Measurements from ENCODE around the gene CASR.

Gene CASR

DNA sequence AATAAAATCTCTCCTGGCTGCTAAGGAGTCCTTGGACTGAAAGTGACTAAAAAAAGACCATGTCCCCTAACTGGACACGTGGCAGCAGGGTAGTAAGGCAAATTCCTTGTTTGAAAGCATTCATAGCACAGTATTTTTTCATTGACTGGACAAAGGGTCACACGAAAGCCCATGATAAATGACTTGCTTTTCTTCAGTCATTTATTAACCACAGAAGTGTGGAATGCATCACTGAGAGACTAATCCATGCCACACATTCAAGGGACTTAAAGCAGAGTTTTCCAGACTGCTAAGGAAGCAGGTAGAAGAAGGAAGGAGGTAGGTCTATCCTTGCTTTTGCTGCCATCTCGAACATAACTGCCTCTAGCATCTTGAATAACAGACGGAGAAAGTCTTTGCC is 31.2 kb downstream of the CASR start:
- peak; percentile 16 for DNase-seq

DNA sequence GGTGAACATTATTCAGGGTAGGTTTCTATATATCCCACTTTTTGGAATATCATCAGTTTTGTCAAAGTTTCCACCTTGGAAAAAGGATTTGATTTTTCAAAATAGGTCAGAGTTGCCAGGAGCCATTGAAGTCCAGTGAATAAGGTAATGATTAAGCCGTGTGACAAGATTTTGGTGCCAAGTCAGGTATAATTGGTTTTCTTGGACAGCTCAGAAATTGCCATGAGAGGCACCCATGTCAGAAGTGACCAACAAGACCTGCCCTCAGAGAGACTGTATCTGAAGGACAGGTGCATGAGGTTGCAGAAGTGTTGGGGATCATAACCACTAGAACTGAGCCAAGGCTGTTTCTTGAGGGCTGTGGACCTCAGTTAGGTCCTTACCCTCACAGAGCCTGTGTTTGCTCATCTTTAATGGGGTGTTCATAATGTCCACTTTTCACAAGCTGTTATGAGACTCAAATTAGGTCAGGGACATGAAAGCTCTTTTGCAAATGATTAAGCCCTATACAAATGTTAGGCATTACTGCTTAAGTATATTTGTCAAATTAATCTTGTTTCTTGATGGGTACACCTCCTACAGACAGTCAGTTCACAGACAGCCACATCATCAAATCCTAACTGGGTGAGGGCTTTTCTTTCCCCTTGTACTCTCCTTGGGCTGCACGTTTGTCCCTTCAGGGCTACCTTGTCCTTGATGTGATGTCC is 32.3 kb downstream of the CASR start:
- DNase-seq: no peak

DNA sequence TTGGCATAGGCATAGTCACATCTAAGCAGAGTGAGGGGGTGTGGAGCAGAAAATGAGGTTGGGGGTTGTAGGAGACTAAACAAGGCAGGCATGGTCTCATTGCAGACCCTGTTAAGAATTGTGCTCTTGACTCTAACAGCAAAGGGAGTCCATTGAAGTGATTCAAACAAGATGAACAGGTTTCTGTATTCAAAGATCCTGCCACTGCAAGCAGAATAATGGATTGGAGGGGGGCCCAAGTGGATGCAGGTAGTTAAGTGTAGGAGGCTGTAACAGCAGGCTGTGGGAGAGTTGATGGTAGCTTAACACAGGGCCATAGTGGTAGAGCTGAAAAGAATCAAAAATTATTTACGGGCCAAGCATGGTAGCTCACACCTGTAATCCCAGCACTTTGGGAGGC is 34.4 kb downstream of the CASR start:
- no peak for DNase-seq

DNA sequence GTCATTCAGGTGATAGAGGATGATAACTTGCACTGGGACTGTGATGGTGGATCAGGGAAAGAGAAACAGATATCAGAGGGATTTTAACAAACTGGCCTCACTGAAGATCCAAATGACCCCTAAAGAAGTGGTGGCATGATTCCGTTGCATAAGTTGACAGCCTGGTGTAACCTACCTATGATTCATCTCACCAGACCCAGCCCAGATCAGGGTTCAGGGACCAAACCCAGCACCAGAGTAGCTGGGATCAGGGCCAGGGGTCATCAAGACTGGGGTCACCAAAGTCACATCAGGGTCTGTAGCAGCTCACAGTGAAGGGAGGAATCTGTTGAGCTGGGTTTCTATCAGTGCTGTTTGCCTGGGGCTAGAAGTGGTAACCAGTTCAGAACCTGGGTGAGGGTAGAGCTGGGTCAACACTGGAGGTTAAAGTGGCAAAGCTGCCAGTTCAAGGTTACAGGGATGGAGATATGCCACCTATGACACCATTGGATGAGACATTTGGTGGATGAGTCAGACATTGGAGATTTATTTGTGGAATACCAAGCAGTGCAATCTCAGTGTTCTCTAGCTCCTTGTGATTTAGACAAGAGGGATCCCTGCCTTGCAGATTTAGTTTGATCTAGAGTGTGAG is 35.9 kb downstream of the CASR start:
- no peak for DNase-seq

DNA sequence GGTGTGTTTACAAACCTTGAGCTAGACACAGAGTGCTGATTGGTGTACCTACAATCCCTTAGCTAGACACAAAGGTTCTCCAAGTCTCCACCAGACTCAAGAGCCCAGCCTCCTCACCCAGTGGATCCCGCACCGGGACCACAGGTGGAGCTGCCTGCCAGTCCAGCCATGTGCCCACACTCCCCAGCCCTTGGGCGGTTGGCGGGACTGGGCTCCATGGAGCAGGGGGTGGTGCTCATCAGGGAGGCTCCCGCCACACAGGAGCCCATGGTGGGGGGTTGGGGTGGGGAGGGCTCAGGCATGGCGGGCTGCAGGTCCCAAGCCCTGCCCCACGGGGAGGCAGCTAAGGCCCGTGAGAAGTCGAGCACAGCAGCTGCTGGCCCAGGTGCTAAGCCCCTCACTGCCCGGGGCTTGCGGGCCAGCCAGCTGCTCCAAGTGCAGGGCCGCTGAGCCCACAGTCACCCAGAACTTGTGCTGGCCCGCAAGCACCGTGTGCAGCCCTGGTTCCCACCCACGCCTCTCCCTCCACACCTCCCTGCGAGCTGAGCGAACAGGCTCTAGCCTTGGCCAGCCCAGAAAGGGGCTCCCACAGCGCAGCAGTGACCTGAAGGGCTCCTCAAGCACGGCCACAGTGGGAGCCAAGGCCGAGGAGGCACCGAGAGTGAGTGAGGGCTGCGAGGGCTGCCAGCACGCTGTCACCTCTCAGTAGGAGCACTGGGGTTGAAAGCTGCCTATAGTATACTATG is 43.7 kb downstream of the CASR start:
- no peak for DNase-seq

DNA sequence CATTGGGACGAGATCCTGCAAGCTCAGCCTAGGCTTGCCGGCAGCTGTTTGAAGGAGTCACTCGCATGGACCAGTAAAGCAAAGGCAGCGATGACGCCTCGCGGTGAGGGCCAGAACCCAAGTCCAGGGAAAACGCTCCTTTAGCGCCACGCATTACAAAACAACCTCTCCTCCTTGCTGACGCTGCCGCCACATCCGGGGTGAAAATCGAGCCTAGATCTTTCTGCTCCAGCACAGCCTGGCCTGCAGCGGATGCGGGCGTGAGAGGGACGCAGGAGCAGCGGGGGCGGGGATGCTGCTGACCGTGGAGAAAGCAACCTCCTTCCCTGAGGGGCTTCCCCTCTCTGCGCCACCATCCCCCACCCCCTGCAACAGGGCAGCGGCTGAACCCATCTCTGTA is 46.7 kb downstream of the CASR start:
- DNase-seq: no peak

DNA sequence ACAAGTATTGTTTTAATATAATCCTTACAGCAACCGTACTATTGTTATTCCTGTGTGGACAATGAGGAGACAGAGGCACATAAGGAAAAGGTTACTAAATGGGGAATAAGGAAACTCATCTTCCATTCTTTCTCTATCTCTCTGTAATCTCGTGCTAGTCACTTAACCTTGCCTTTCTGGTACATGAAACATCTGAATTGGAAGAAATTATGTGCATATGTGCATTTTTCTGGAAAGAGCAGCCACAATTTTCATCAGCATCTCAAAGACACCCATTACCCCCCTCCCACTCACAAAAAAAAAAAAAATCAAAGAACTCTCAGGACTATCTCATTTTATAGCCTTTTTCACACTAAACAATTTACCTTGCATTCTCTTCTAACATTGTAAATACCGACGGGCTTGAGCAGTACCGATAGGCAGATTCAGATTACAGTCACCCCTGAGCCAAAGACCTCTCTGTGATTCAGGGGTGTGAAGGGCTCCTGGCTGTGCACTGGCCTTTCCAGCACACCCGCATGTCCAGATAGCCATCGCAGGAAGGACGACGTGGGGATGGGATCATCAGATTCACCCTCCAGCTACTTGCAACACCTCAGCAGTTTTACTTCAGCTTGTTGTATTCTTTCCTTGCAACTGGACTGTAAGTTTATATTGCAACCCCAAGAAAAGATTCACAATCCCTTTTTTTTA is 48.1 kb downstream of the CASR start:
- no peak for DNase-seq

DNA sequence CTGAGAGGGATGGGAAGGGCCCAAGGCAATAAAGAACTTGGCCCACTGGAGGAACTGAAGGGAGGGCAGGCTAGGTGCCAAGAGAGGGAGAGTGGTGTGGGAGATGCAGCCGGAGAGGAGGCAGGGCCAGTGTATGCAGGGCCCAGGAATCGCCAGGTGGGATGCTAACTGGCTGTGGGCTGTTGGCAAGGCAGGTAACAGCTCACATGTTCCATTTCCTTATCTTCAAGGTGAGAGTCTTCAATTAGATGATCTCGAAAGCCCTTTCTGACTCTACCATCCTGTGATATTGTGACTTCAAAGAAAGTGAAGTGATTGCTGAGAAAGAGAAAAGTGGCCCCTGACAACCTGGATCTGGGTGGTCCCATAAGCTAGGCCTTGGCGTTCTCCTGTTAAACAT is 49.0 kb downstream of the CASR start:
- DNase-seq: no peak

DNA sequence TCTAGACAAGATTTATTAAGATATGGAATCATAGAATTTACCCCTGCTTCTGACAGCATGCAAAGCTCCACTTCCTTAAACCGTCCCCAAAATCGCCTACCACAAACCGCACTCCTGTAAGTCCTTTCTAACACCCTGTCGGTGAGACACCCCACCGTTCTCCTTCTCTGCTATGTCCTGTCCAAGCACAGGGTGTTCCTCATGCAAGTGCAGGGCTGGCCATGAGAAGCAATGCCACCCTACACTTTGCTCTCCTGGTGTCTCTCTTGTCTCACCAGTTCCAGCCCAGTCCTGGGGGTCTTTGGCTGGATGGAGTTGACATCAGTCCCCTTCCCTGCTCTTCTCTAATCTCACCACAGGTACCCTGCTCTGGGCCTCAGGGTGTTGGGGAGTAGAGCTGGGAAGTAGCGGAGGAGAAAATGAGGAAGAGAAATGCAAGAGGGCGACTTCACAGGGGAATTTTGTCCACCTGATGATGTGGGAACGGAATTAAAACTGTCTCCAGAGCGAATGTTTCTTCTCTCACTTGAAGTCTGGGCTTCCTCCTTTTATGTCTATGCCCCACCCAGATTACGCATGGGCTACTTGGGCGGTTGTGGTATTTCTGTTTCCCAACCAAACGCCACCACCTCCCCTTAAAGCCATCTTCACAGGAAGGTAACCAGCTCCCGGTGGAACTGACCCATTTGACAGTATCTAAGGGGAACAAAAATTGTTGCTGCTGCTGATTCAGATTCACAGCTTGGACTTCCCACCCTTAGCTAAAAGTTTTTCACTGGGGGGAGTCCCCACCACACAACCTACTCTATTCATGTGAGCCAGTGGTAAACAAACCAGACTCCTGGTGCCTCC is 49.9 kb downstream of the CASR start:
- DNase-seq: no peak

DNA sequence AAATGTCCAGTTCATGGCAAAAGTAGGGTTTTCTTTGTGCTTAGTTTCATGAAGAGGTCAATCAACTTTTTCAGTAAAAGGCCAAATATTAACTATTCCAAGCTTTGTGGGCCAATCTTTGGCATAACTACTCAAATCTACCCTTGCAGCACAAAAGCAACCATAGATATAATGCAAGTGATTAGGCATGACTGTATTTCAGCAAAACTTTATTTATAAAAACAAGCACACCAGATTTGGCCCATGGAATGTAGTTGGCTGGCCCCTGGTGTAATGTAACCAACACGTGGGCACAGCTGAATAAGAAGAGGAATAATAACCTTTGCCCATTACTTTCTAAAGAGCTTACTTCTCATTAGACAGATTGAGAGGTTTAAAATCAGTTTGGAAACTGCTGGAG is 50.6 kb downstream of the CASR start:
- no peak for DNase-seq

DNA sequence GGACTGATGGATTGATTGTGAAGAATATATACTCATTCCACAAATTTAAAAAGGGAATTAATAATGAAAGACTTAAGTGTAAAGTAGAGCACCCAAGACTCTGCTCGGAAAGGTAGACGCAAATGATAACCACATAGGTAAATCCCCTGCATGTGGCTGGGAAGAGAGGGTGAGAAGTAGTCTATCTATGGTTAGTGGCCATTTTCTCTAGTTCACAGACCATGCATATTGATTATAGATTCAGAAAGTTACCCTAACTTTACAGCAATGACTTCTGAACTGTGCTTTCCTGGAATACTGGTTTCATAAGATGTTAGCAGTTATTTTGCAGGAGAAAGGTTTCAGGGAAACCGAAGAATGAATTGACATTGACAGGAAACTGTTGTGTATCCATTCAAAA is 51.7 kb downstream of the CASR start:
- DNase-seq: no peak

DNA sequence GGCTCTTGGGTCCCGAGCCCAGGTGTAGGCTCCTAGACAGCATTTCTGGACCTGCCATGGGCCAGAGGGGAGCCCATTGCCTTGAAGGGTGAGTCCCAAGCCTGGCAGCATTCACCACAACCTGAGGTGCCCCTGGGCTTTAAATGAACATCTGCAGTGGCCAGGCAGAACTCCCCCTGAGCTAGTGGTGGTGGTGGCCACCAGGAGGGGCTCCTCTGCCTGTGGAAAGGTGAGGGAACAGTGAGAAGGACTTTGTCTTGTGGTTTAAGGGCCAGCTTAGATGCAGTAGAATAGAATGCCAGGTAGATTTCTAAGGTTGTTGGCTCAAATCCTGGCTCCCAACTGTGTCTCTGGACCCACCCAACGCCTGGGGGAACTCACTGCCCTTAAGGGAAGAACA is 55.6 kb downstream of the CASR start:
- DNase-seq: no peak

DNA sequence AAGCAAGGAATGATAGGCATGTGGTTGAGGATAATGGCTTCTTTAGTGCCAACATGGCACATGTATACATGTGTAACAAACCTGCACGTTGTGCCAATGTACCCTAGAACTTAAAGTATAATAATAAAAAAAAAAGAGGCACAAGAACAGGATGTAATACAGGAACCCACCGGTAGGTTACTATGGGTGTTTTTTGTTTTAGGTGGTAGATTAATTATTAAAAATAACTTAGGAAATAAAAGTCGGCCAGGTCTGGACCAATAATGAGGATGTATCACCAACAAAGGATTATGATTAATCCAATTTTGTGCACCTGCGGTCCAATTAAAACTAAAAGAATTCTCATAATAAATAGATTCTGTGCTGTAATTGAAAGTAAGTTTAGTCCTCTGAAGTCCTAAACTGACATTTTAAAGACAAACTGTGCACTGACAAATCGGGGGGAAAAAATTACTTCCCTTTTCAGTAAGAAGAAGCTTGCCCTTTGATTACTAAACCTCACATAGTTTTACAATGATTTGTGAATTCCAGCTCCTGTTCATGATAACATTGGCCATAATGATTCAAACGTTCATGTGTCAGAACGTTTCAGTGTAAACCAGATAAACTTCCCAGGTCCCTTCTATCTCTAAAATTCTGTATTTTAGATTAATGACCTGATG is 62.2 kb downstream of the CASR start:
- DNase-seq: no peak

DNA sequence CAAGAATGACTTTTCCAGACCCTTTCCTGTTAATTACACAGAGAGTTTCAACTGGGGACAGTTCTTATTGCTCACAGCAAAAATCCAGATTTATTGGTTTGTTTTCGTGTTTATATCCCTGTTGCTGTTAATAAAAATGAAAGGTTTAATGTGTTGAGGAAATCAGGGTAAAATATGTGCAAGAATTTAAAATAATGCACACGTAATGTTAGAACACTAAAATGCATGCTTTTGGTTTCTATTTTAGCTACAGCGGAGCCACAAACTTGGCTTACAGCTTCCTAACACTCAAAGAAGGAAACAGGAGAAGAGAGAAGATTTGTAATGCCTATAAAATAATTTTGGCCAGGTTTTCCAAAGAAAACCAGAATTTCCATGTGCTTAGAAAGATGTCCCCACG is 62.7 kb downstream of the CASR start:
- DNase-seq: no peak

DNA sequence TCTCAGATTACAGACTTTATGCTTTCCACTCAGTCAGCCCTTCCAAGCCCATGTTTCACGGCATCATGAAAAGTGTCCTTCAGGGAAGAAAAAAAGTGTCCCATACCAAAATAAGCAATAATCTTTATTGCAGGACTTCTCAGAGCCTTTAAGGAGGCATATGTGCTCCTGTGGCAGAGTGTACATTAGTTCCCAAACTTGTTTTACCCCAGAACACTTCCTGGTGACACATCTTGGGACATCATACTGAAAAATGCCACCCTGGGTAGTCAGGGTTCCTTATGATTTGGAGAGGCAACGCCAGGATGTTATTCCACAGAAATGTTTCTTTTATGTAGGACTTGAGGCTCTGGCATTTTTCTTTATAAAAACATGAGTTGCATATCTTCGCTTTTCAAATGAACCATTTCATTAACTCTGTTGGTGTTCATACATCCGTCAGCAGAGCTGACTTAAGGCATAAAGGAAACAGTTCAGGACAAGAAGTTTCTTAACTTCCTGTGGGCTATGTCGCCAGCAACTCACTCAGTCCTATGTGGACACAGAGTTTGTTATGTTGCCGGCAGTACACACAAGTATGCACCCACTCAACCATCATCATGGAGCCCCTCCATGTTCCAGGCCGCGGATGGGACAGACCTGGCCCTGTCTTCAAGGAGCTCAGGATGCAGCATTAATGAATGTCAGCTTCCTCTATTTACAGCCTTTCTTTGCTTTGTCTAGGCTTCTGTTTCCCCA is 63.8 kb downstream of the CASR start:
- DNase-seq: no peak

DNA sequence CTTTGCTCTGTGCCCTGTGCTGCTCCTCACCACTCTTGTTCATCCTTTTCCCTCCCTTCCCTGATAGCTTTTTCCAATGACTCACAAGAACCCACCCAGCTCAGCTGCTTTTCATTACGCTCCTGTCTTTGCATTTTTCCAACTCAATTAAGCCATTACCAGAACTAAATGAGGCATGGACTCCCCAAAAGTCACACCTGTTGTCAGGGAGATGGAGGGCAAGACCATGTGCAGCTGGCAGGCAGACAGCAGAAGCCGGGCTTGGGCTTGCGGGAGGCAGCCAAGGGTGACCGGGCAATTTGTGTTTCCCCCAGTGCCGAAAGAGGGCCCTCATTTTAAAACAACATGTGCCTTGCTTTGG is 64.3 kb downstream of the CASR start:
- DNase-seq: no peak

DNA sequence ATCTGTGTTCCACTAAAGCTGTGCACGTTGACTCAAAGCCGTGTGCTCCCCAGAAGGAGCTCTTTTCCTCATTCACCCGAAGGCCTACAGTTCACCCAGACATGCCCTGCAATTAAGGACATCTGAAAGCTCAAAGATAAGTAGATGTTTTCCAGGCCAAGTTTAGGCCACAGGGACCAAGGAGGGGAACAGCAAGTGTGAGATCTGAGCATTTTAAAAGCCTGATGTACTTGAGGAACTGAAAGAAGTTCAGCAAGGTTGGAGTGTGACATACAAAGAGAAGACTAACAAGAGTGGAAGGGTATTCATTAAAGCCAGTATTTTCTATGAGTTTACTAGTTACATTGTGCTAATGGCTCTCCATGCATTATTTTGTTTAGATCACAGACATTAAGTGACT is 68.0 kb downstream of the CASR start:
- no peak for DNase-seq

DNA sequence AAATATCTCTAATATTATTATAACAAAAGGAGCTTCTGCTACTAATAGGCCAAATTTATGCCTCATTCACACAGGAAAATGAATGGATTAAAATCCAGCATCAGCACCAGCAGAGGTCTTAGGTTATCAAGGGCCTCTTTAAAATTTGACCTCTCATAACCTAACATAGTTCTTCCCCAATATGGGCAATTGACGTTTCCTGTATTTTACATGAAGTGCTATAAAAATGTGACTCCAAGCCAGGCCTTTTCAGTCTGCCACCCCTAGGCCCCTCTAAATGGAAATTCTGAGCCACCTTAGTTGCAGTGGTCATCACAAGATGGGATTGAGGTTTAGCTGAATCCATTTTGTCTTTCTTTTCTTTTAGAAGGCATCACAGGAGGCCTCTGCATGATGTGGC is 70.1 kb downstream of the CASR start:
- no peak for DNase-seq

DNA sequence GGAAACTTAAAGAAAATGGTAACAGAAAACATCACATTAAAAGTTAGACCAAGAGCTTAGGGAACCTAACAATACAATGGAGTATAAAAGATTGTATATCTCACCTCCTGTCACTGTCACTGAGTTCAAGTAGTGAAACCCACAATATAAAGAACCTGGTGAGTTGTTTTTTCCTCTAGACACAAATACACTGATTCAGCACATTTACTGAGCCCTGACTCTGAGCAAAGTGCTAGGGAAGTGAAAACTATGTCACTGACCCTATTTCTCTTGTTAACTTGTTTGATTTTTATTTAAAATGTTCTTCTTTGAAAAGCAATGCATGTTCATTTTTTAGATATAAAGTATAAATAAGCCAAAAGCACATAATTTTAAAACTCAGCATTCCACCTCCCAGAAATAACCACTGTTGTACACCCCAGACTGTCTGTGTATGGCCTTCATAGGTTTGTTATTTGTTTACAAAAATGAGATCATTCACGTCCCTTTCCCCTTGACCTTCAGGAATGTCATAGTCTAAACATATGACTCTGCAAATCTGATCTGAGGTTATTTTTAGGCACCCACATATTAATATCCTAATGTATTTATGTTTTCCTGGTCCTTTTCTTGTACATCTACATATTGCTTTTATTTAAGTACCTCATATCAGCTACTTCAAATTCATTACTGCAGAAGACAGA is 72.4 kb downstream of the CASR start:
- no peak for DNase-seq

DNA sequence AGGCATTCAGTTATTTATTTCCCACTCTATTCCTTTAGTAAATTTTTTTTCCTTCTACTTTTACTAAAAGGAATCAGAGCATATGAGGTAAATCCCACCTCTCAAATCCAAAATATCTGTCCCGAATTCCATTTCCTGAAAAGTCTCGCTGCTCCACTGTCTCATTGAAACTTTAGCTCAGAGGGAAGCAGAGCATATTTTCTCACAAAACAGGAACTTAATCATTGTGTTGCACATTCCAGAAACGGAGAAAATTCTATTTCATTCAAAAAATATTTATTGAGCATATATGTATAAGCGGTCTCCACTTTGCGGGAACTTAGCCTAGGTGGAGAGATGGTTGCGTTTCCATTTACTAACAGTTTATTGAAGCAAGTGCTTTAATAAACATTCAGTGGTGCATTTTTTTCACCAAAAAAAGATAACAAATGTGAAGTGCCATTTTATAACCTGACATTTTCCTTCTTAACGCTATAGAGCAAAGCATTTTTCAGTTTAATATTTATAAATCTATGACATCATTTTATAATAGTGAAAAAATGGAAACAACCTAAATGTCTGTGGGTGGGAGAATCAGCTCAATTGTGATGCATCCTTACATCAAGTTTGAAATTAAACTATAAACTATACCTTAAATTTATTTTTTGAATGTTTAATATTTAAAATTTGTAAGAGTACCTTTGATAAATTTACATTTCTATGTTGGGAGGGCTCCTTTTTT is 74.3 kb downstream of the CASR start:
- DNase-seq: no peak
